Measurements from ENCODE around the gene CDCA5. TPM values are rescaled to one million over a fixed set of nuclear protein-coding genes. Genes with fewer than 3 reads are reported as not detected.

The CDCA5 gene
- total RNA-seq, 1 experiment from 2014 or later = 73.4 TPM

- no peaks in the 10 kb centered on the region for H3K9me3 ChIP-seq (ENCODE audit: low read length)
- CTCF ChIA-PET = no interaction called here
- H3K36me3 ChIP-seq (ENCODE audit: low read depth, low read length) = peaks cover 16% of the 10 kb centered on the region
- H3K4me1 ChIP-seq (ENCODE audit: insufficient read depth, low read length) = peaks cover 35% of the 10 kb centered on the region
- peak overlapping the region; percentile 97 for H3K4me3 ChIP-seq (ENCODE audit: low read length)
- POLR2A ChIA-PET (ENCODE audit: unreplicated experiment) = no interaction called here
- H3K9ac ChIP-seq (ENCODE audit: low read length) = 0 out of 2 replicates have a peak overlapping the region, but pooled peaks have one; percentile 85
- ATAC-seq = no peak
- H3K79me2 ChIP-seq (ENCODE audit: low read length) = peaks cover 35% of the 10 kb centered on the region
- peak overlapping the region; percentile 98 for H3K4me2 ChIP-seq (ENCODE audit: low read length)
- no TSS peak for BruUV-seq (replicated peaks)
- H2AFZ ChIP-seq (ENCODE audit: low read length) = no peak overlapping the region
- H3K9me2 ChIP-seq (replicated peaks; ENCODE audit: low read length) = no peaks in the 10 kb centered on the region
- H3F3A ChIP-seq (ENCODE audit: low read length, unreplicated experiment) = peaks cover 3% of the 10 kb centered on the region
- H3K27me3 ChIP-seq (ENCODE audit: low read length) = no peaks in the 10 kb centered on the region
- peak; percentile 38 for DNase-seq
- H3K27ac ChIP-seq (ENCODE audit: low read length) = peak overlapping the region; percentile 43
- TF ChIP-seq CTCF (conservative IDR thresholded peaks at IDR 0.05; ENCODE audit: low read depth, low read length) (no peak), EZH2 (IDR thresholded peaks at IDR 0.05; ENCODE audit: low read length, unreplicated experiment) (no peak), EZH2phosphoT487 (IDR thresholded peaks at IDR 0.05; ENCODE audit: borderline replicate concordance, low read length) (no peak)
- peaks cover 5% of the 10 kb centered on the region; the same call in 1 of the 2 replicates for H4K20me1 ChIP-seq (ENCODE audit: low read length)
- intact Hi-C loops (cut with micrococcal nuclease) = loop anchor here (2.0 kb wide), 1 partner anchor 42 kb away; the partner anchor contains the start of genes CDCA5 and ZFPL1
Observed at GRCh38 chr11:65042891-65043290, 40.9 kb downstream of the CDCA5 start.

DNA sequence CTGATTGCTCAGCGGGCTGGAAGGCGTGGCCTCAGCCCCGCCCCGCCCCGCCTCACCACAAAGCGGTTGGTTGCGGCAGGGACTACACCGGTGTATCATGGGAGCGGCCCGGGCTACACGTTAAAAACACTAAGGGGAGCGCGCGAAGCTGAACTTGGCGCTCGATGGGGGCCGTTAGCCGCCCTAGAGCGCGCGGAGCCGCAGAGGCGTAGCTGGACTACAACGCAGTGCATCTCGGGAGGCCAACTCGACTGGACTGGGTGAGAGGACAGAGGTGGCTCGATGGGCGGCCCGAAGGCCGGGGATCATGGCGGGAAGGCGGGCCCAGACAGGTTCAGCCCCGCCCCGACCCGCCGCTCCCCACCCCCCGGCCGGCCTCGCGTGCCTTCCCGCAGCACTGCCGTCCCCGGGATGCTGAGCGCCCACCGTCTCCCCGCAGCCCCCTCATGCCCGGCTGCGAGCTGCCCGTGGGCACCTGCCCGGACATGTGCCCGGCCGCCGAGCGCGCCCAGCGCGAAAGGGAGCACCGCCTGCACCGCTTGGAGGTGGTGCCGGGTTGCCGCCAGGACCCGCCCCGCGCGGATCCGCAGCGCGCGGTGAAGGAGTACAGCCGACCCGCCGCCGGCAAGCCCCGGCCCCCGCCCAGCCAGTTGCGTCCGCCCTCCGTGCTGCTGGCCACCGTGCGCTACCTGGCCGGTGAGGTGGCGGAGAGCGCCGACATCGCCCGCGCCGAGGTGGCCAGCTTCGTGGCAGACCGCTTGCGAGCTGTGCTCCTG lies 42.8 kb downstream of the CDCA5 start, which contains the start of gene SAC3D1:
Gene SAC3D1 (plus strand): TSS at position 364 of the 776 bp plus-strand sequence. CDS start 83 bp downstream, at position 447.
- no peaks in the 10 kb centered on the region for H3K9me3 ChIP-seq (ENCODE audit: low read length)
- TF ChIP-seq CTCF (conservative IDR thresholded peaks at IDR 0.05; ENCODE audit: low read depth, low read length) (no peak), EZH2phosphoT487 (IDR thresholded peaks at IDR 0.05; ENCODE audit: borderline replicate concordance, low read length) (no peak), EZH2 (IDR thresholded peaks at IDR 0.05; ENCODE audit: low read length, unreplicated experiment) (no peak)
- peaks cover 35% of the 10 kb centered on the region for H3K79me2 ChIP-seq (ENCODE audit: low read length)
- H3K27me3 ChIP-seq (ENCODE audit: low read length) = no peaks in the 10 kb centered on the region
- peak; percentile 99 for DNase-seq
- H3K27ac ChIP-seq (ENCODE audit: low read length) = peak within 1 kb of the TSS; percentile 87
- ATAC-seq = peak; percentile 89
- CTCF ChIA-PET = interaction anchor here (1.1 kb wide), 1 partner anchor 72 kb away, joined by 3 read pairs; no protein-coding TSS in a partner anchor
- BruUV-seq (replicated peaks) = no TSS peak
- intact Hi-C loops (cut with micrococcal nuclease) = loop anchor here (1.0 kb wide), 1 partner anchor 14 kb away; the partner anchor contains the start of gene SNX15
- peak within 1 kb of the TSS; percentile 86 for H2AFZ ChIP-seq (ENCODE audit: low read length)
- H3K4me1 ChIP-seq (ENCODE audit: insufficient read depth, low read length) = peaks cover 35% of the 10 kb centered on the region
- peak within 1 kb of the TSS; percentile 97 for H3K4me3 ChIP-seq (ENCODE audit: low read length)
- POLR2A ChIA-PET (ENCODE audit: unreplicated experiment) = interaction anchor here (0.5 to 0.6 kb wide), 2 partner anchors 28 to 141 kb away, joined by 4 to 19 read pairs; no protein-coding TSS in a partner anchor
- peaks cover 5% of the 10 kb centered on the region; the same call in 1 of the 2 replicates for H4K20me1 ChIP-seq (ENCODE audit: low read length)
- no peaks in the 10 kb centered on the region for H3K9me2 ChIP-seq (replicated peaks; ENCODE audit: low read length)
- H3K36me3 ChIP-seq (ENCODE audit: low read depth, low read length) = peaks cover 16% of the 10 kb centered on the region
- H3F3A ChIP-seq (ENCODE audit: low read length, unreplicated experiment) = peaks cover 3% of the 10 kb centered on the region
- peak within 1 kb of the TSS; percentile 85 for H3K9ac ChIP-seq (ENCODE audit: low read length)
- peak within 1 kb of the TSS; percentile 98 for H3K4me2 ChIP-seq (ENCODE audit: low read length)
